GM12878 (cell line): ENCODE data around the gene ZNF33B.

ENCODE experiments used
- EGR1 ChIP-seq, 2 experiments: IDR thresholded peaks; 1 replicate in 1 of 2; 2 replicates in 1 of 2; pipeline ENCODE4 v1.6.1; 2011 to 2012; ENCODE audit warnings: low read depth in 2 of 2, low read length in 2 of 2, borderline replicate concordance in 1 of 2, mild to moderate bottlenecking in 1 of 2, moderate library complexity in 1 of 2
- MTA3 ChIP-seq: IDR thresholded peaks from 2 replicates; pipeline ENCODE4 v1.6.1; 2012; ENCODE audit warnings: low read length, inconsistent platforms, borderline replicate concordance
- PAX5 ChIP-seq: IDR thresholded peaks from 2 replicates; pipeline ENCODE4 v1.6.1; 2011; ENCODE audit warnings: low read depth, low read length, borderline replicate concordance
- RCOR1 ChIP-seq: conservative IDR thresholded peaks from 2 replicates; pipeline ENCODE4 v1.6.1; 2012; ENCODE audit warnings: low read depth, low read length, improper control_type of control experiment
- SIX5 ChIP-seq: IDR thresholded peaks from 2 replicates; pipeline ENCODE4 v1.6.1; 2011; ENCODE audit warnings: mild to moderate bottlenecking, low read depth, low read length, moderate library complexity; ENCODE audit not compliant: severe bottlenecking
- YY1 ChIP-seq: IDR thresholded peaks from 2 replicates; pipeline ENCODE4 v1.6.1; 2011; ENCODE audit warnings: low read depth, mild to moderate bottlenecking, low read length
- TF ChIP-seq, protein P1 (sequence below): fragments of 450-650 bp; formaldehyde crosslinking; IDR thresholded peaks from 2 replicates; pipeline ENCODE4 v1.4.0; 2020; ENCODE audit warnings: mild to moderate bottlenecking, moderate library complexity

DNA sequence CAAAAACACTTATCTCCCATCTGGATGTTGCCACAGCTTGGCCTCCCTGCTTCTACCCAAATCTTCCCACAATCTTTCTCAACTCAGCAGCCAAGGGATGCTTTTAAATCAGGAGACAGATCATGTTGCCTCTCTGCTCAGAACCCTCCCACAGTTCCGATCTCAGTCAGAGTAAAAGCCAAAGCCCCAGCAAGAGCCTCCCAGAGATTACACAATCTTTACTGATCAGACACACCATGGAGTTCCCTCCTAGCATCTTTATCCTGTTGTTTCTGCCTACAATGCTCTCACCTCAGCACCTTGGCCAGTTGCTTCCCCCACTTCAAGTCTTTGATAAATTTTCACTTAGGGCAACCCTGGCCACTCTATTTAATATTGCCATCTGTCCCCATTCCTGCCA, 41.9 kb upstream of the ZNF33B start:
- TF ChIP-seq PAX5, result no peak
- no peak for TF ChIP-seq SIX5
- no peak for TF ChIP-seq EGR1 (IDR thresholded peaks at IDR 0.05; ENCODE audit: borderline replicate concordance in 1 of 2, low read depth in 2 of 2, low read length in 2 of 2)
- TF ChIP-seq, protein P1, sequence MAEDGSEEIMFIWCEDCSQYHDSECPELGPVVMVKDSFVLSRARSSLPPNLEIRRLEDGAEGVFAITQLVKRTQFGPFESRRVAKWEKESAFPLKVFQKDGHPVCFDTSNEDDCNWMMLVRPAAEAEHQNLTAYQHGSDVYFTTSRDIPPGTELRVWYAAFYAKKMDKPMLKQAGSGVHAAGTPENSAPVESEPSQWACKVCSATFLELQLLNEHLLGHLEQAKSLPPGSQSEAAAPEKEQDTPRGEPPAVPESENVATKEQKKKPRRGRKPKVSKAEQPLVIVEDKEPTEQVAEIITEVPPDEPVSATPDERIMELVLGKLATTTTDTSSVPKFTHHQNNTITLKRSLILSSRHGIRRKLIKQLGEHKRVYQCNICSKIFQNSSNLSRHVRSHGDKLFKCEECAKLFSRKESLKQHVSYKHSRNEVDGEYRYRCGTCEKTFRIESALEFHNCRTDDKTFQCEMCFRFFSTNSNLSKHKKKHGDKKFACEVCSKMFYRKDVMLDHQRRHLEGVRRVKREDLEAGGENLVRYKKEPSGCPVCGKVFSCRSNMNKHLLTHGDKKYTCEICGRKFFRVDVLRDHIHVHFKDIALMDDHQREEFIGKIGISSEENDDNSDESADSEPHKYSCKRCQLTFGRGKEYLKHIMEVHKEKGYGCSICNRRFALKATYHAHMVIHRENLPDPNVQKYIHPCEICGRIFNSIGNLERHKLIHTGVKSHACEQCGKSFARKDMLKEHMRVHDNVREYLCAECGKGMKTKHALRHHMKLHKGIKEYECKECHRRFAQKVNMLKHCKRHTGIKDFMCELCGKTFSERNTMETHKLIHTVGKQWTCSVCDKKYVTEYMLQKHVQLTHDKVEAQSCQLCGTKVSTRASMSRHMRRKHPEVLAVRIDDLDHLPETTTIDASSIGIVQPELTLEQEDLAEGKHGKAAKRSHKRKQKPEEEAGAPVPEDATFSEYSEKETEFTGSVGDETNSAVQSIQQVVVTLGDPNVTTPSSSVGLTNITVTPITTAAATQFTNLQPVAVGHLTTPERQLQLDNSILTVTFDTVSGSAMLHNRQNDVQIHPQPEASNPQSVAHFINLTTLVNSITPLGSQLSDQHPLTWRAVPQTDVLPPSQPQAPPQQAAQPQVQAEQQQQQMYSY, result no peak
- TF ChIP-seq MTA3, result no peak
- TF ChIP-seq RCOR1, result no peak
- no peak for TF ChIP-seq YY1
